ENCODE measurements around the gene KDM5B.
"Not testable (repeated sequence)": the region's sequence is repeated elsewhere in the genome, so short reads cannot be mapped to it uniquely, and the experiment has no call there.

DNA sequence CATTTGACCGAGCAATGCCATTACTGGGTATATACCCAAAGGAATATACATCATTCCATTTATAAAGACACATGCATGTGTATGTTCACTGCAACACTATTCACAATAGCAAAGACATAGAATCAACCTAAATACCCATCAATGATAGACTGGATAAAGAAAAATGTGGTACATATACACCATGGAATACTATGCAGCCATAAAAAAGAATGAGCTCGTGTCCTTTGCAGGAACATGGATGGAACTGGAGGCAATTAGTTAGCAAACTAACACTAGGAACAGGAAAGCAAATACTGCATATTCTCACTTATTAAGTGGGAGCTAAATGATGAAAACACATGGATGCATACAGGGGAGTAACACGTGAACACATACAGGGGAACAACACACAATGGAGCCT lies 63.5 kb downstream of the KDM5B start:
- not testable (repeated sequence) for TF ChIP-seq ZNF384 (IDR thresholded peaks at IDR 0.05); BHLHE40 (IDR thresholded peaks at IDR 0.05; ENCODE audit: borderline replicate concordance); SP1 (IDR thresholded peaks at IDR 0.05); FOXA1 (IDR thresholded peaks at IDR 0.05); SUZ12 (IDR thresholded peaks at IDR 0.05); NFRKB (IDR thresholded peaks at IDR 0.05); ELF4 (IDR thresholded peaks at IDR 0.05); CTBP1 (IDR thresholded peaks at IDR 0.05; ENCODE audit: borderline replicate concordance); TARDBP (IDR thresholded peaks at IDR 0.05); LEF1 (IDR thresholded peaks at IDR 0.05; ENCODE audit: borderline replicate concordance); HDGF (IDR thresholded peaks at IDR 0.05; ENCODE audit: borderline replicate concordance)
- TF ChIP-seq, protein P1, sequence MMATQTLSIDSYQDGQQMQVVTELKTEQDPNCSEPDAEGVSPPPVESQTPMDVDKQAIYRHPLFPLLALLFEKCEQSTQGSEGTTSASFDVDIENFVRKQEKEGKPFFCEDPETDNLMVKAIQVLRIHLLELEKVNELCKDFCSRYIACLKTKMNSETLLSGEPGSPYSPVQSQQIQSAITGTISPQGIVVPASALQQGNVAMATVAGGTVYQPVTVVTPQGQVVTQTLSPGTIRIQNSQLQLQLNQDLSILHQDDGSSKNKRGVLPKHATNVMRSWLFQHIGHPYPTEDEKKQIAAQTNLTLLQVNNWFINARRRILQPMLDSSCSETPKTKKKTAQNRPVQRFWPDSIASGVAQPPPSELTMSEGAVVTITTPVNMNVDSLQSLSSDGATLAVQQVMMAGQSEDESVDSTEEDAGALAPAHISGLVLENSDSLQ (IDR thresholded peaks at IDR 0.05) = not testable (repeated sequence)

All from HEK293T (cell line).